Measurements from ENCODE around the gene PPP2R1B. TPM values are rescaled to one million over a fixed set of nuclear protein-coding genes. Genes with fewer than 3 reads are reported as not detected.

The PPP2R1B gene
- polyA plus RNA-seq, 3 donors: 18.0 to 30.6 (median 20.7) TPM

DNA sequence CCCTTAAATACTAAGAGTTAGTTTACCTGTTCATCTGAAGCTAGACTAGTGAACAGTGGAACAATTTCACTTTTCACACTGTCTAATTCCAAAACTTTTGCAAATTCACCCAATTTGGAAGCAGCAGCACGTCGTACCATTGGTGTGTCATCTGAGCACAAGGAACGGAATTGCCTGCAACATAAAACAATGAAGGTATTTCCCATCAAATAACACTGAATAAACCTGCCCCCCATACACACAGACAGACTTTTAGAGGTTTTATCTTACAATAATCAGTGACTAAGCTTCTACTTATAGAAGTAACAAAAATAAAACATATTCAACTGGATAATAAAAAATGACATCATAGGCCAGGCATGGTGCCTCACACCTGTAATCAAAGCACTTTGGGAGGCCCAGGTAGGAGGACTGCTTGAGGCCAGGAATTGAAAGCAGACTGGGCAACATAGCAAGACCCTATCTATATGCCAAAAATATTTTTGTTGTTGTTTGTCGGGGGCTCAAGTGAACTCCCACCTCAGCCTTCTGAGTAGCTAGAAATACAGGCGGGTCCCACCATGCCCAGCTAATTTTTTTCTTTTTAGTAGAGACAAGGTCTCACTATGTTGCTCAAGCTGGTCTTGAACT lies 6.3 kb downstream of the PPP2R1B start:
- DNase-seq: no peak

DNA sequence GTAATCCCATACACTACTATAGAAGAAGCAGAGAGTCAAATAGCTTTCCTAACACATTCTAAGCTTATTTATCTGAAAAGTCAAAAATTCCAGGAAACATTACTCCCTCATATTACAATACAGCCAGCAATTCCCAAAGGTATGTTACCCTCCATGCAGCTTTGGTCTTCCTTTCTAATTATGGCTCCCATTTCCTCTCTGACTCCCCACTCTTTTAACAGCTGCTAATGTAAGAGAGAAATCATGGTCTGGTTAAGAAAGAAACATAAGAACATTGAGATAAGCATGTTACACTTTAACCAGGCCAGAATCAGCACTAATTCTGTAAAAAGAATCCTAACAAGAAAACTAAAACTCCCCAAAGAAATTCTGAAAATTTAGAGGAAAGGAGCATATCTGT lies 6.8 kb downstream of the PPP2R1B start:
- no peak for DNase-seq

DNA sequence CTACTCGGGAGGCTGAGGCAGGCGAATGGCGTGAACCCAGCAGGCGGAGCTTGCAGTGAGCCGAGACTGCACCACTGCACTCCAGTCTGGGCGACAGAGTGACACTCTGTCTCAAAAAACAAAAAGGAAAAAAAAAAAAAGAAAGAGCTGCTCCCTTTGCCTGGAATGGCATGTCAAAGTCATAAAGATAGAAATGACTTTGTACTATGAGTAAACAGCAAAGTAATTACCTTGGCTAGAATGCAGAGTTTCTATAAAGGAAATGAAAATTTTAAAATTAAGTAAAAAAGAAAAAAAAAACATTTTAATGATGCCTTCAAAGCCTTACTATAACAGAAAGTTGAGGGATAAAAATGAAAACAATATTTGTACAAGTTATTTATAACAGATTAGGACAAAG lies 10.1 kb downstream of the PPP2R1B start:
- no peak for DNase-seq

DNA sequence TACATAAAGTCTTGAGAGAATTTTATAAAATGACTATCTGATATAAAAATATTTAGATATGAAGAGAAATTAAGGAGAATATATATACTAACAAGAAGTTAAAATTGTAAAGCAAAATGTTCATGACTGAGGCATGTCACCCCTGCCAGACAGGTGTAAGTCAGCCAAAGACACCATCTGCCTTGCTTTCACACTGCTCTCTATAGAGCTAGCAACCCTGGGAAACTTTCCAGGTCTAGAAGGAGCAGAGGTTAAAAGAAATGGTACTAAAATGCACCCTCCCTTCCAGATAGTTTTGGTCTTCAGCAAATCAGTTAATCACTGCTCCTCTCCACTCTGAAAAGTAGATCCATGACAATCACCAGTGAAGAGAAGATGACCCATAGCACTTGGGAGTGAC lies 16.5 kb downstream of the PPP2R1B start:
- no peak for DNase-seq

DNA sequence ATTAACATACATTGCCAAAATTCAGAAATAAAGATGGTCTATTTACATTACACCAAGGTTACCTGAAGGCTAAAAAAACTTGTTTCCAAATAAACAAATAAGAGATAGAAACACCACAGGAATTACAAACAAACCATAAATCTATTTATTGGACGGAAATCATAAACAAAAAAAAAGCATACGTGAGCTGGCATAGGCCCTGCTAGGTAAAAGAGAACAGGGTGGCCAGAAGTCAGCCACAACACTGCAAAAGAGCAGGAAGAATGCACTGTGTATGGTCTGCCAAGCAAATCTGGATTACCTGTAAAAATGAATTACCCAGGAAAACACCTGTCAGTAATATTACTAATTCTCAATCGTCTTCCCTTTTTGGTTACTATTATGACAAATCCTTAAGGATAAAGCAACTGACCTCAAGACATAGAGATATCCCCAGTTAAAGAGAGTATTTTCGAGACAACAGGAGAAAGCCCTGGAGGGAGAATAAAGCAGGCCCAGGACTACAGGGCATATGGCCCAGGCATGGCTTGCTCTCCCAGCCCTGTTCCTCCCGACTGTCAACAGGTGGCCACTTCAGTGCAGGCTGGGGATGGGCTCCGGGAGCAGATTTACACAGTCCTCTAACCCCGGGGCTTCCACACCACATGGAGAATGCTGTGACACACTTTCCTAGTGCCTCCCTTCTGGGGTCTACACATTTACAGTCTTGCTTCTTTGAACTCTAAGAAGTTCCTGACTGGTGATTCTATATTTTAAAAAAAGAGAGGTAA lies 18.0 kb downstream of the PPP2R1B start:
- DNase-seq: no peak

DNA sequence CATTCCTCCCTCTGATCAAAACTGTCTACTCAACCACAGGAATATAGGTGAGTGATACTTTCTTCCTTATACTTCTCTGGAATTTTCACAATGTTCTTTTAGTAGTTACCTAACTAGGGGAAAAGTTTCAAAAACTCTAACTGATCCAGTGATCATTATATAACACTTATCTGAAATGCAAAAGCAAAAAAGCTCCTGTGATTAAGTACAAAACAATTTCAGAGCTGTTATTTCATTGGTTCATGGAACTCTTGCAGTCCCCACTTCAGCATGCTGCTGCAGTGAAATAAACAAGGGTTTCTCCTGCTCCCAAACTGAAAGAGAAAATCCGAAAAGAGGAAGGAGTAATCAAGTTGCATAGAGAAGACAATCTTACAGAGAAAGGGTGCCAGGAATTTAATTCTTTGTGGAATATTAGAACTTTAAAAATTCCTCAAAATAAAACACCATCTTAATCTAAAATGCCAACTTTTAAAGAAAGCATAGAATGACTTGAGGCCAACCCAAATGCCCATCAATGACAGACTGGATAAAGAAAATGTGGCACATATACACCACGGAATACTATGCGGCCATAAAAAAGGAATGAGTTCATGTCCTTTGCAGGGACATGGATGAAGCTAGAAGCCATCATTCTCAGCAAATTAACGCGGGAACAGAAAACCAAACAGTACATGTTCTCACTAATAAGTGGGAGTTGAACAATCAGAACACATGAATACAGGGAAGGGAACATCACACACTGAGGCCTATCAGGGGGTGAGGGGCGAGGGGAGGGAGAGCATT lies 20.3 kb downstream of the PPP2R1B start:
- no peak for DNase-seq

DNA sequence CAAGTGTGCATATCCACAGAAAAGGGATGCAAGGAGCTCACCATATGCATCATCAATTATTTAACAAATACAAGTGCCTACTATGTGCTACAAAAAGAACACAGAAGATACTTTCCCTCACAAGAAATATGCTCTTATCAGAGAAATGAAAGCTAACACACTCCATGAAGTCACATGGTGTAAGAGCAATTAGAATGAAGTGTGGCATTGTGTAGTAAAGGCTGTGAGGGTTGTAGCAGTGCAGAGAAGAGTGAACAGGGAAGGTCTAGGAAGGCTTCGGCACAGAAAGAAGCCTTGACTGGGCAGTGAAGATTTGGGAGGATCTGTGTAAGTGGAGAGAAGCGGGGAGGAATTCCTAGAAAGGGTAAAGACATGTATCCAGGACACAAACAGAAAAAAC lies 22.5 kb downstream of the PPP2R1B start:
- no peak for DNase-seq

DNA sequence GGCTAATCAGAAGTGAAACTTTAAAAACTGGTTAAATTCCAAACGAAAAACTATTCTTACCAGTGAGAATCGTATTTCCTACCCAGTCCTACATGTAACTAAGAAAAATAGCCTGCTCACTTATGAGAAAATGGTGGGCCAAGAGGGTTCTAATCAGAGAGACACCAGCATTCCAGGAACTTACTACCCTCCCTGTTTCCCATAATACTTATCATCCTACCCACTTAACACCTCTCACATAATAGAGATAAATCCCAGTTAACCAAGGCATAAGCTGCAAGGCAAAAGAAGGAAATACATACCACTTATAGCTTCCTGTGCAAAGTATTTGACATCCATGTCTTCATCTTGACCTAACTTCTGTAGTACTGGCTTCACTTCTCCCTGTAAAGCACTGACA lies 24.4 kb downstream of the PPP2R1B start:
- DNase-seq: no peak

DNA sequence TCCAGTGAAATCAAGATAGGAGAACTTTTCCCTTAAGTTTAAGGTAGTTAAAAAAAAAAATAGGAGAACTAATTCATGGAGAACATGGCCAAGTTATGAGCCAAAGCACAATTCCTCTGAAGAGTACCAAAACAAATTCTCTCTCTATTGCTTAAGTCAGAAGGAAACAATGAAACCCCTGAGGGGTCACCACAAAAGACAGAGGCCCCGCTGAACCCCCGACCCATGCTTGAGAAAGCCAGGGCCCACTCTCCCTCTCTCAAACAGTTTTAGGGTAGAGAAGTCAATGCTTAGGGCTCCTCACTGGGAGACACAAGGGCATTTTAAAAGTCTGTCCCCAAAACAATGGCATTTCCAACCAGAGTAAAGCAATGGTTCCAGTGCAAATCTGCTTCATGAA lies 26.9 kb downstream of the PPP2R1B start:
- no peak for DNase-seq

DNA sequence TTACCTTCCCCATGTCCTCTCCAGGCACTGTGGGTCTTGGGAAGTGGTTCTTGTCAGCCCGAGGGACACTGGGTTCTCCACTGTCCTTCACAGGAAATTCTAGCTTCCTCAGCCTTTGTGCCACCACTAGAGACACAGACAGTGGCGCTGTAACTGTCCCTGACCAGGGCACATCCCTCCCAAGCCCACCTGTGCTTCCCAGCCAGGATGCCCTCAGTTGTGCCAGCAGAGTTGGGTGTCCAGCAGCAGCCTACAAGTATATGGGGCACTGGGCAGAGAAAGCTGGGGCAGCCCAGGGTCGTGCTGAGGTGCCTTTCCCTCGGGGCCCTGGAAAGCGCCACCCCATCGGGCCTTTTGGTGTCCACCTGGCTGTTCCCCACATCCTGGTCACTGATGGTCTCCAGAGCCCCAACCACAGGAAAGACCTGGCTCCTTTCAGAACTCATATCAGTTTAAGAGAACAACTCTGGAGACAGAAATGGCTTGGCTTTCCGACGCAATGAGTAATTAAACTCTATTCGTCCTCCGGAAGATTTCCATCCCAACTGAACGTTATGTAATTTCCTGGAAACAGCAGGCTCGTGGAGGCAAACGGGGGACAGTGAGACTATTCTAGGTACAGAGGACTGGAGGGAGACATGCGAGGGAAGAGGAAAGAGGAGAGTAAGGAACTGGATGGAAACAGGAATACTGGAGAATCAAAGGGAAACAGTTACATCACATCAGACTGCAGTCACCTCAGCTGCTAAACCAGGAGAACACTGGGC lies 28.6 kb downstream of the PPP2R1B start:
- no peak for DNase-seq

DNA sequence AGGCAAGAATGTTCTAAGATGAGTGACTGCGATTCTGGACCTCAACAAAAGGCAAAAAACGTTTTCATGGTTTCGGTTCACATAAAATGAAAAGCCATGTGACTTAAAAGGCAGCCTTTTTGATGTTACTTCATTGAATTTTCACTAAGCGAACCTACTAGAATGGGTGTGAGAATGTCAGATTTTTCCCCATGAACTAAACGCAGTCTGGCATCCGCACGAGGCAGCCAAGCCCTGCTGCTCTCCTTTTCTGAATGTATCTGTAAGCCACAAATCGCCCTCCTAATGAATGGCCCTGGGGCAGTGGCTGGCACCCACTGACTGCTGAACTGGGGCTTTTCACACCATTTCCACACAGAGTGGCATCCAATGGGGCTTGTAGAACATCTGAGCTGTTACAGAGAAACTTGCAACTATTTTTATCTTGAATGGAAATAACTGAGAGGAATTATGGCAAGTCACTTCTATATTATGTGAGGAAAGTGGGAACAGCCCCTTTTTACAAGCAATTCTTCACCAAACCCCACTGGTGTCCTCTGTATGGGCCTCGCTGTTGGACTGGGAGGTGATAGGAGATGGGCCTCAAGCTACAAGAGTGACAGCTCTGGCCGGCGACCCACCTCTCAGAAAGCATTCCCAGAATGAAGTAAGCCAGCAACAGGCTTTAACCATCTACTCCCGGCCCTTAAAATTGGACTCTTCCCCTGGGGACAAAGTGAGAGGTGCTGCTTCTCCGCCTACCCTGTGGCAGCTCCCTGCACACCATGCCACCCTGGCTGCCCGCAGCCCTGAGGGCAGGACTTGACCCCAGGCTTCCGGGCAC lies 29.4 kb downstream of the PPP2R1B start:
- no peak for DNase-seq

DNA sequence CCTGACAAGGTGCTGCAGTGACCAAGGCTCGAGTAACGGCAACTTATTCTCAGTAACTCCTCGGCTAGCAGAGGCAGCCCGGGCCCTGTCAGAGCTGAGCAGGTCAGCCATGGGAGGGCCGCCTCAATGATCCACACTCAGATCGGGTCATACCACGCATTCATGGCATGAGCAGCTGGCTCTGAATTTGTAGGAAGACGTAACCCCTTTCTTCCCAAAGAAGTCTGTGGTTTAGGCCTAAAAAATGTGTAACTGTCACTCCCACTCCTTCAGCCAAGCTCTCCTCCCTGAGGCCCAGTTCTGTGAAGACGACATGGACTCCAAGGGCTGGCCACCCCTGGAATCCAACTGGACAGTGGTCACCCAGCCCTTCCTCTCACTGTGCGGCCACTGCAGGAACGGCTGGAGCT lies 30.0 kb downstream of the PPP2R1B start:
- no peak for DNase-seq

DNA sequence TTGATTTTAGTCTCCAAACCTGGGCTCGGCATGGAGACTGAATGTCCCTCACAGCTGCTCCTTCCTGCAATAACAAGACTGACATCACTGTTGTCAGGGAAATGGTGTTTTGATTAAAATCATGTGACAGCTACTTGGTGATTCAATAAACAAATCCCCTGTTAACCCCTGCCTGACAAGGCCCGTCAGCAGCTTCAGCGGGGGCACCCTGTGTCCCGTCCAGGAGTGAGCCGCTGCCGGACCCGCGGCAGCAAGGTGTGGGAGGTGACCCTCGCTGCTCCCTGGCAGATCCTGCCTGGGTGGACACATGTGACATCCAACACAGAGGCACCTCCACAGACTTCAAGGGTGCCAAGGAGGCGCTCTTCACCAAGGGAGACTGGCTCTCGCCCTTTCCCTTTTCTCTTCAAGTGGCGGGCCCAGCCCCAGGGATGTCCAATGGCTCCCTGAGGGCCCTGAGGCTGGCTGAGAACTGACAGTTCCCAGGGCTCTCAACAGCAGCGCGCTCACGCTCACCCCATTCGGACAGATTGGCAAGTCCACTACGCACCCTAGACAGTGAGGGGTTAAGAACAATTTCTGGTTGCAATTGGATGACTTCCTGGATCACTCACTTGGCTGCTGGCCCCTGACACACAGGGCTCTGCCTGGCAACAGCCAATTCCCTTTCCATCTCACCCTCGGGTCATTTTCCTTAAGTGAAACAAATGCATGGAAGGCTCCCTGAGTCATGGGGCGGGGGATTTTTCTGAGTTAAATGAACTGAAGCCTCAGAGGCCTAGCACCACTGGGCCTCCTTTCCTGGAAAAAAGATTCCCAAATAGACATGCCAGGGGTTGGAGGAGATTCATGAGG lies 30.7 kb downstream of the PPP2R1B start:
- DNase-seq: peak; percentile 92

DNA sequence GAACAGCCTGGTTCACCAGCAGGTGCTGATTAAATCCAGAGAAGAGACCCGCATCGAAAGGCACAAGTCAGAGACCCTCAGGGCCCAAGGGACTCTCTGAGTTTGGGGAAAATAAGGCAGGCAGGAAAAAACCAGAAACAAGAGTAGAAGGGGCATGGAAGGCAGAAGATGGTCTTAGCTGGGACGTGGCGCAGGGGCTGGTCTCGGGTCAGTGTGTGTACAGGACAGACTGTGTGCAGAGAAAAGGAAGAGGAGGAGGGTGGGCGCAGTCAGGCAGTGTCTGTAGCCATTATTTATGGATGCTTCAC lies 31.3 kb downstream of the PPP2R1B start:
- no peak for DNase-seq

DNA sequence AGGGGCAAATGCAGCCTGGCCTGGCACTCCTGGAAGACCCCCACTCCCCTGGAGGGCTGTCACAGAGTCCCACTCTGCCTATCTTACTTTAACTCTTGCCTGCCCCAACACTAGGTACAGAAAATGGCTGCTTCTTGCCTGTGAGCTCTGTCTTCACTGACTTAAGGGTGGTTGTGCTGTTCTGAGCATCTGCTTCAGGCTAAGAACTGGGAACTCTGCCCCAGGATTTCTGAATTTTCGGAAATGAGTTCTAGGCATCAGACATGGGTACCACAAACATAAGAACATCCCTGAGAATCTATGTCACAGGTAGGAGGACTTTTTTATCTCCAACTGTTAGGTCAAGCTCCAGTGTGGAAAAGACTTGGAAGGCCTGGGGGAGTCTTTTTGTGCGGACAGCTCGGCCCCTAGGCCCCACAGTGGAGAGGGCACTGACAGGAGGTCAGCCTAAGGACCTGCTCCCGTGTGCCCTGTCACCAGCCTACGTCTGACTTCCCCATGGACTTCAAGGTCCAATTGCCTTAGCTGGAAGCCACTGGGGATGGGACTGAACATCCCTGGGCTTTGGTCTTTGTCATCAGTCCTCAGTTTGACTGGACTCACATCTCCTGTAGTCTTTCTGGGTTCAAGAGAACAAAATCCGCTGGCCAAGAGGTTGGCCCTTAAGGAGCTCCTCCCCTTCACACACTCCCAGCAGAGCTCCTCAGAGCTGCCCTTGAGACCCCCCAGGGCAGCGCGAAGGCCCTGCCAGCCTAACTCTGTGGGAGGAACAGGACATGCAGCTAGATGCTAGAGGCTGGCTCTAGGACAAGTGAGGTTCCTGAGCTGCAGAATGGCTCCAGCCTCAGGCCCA lies 31.9 kb downstream of the PPP2R1B start:
- no peak for DNase-seq

DNA sequence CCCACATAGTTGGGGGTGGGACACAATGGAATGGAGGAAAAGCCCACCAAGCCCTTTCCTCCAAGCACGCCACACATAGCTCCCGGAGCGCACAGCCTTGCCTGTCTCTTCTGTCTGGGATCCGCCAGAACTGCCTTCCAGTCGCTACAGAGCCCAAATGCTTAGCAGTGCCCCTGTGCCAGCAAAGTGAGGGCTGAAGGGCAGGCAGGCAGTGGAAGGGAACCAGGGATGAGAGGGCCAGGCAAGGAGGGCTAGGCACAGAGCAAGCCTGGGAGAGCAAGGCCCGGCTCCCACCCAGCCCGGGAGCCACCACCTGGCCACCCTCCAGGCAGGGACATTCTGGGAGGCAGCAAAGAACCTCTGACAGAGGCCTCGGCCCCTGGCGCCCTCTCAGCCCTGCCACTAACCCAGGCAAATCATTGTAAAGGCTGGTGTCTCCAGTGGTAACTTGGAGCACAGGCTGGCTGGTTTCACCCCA lies 32.5 kb downstream of the PPP2R1B start:
- no peak for DNase-seq

DNA sequence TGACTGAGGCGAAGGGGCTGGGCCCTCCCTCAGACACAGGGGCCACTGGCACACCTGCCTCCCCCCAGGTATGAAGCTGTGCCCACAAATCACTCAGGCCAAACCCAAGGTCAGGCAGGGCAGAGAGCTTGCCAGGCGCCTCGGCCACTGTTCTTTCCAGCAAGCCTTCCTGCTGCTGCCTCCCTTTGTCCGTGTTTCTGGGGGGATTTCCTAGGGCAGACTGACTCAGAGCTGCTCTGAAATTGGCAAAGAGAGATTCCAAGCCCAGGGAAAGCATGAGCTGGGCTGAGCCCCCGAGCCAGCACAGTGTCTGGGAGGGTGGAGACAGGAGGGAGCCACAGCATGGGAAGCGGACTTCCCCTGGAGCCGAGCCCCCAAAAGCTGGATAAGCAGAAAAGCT lies 33.2 kb downstream of the PPP2R1B start:
- no peak for DNase-seq

DNA sequence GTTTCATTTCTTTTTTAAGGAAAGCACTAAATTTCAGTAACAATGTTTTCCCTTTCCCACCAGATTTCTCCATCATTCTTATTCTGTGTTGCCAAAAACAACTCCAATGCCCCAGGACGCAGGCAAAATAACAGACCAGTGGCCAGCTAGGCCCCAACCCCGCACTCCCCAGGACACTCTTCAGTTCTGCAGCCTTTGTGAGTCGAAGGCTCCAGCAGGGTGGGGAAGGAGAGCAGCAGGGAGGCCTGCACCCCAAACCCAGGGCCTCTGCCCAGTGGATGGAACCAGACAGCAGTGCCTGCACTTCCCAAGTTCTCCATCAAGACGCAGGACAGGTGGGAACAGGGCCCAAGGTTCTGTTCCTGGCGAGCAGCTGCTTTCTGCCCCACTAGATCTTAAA lies 34.4 kb downstream of the PPP2R1B start:
- no peak for DNase-seq

DNA sequence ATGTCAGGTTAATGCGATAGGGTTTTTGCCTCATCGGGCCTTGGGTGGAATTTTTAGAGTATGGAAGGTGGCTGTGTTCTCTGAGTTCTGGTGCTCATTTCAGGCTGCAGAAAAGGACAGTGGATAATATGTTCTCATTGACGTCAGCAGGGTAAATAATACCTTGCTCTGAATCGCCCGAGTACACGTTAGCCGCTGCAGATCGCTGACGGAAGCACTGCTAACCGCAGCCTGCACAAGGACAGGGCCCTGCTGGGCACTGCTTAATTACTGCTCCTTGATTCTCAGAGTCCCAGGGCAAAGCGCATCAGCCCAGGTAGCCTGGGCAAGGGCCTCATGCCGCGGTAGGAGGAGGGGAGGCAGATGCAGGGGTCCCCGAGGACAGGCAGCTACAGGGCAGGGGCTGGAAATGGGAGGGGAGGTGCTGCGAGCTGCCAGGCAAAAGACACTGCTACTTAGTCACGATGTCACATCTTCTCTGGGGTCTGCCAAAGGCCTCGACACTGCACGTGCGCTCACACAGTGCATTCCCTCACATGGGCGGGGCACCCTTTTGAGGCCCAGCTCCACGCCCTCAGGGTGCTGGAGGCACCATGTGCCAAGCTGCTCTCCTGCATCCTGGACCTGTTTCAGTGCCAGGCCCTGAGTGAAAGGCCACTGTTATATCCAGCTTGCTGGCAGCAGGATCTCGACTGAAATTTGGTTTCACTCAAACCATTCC lies 35.2 kb downstream of the PPP2R1B start:
- DNase-seq: peak; percentile 58

All from renal pelvis (tissue), 4 donors.